GM18951 (cell line): ENCODE data around the gene ADH1A.

ENCODE experiments used
- POLR2A ChIP-seq: IDR thresholded peaks from 4 replicates; pipeline ENCODE4 v1.6.1; 2011; ENCODE audit warnings: mild to moderate bottlenecking; ENCODE audit not compliant: insufficient read length, insufficient read depth; ENCODE audit errors: extremely low read depth
- in situ Hi-C: fragments of 300-500 bp; cut with MboI; formaldehyde crosslinking; loops from one replicate; pipeline ENCODE4 v1.12.0; 2022; ENCODE audit warnings: low sequenced_read_pairs, mixed read lengths, inconsistent platforms; ENCODE audit not compliant: unreplicated experiment

Gene ADH1A

GRCh38 chr4:99314211-99314610 is 23.4 kb upstream of the ADH1A start:
- in situ Hi-C loops = no loop called here
- no peak for TF ChIP-seq POLR2A

GRCh38 chr4:99310389-99310788 is 19.6 kb upstream of the ADH1A start:
- in situ Hi-C loops = no loop called here
- TF ChIP-seq POLR2A = no peak

- in situ Hi-C loops = no loop called here
- TF ChIP-seq POLR2A = no peak
Observed at GRCh38 chr4:99305638-99306400, 15.0 kb upstream of the ADH1A start.

- no peak for TF ChIP-seq POLR2A
- in situ Hi-C loops = no loop called here
Observed at GRCh38 chr4:99301376-99302164, 10.8 kb upstream of the ADH1A start.

GRCh38 chr4:99300934-99301333 is 10.1 kb upstream of the ADH1A start:
- no peak for TF ChIP-seq POLR2A
- in situ Hi-C loops = no loop called here

GRCh38 chr4:99293357-99293756 is 2.6 kb upstream of the ADH1A start:
- in situ Hi-C loops = no loop called here
- no peak for TF ChIP-seq POLR2A

- in situ Hi-C loops = no loop called here
- no peak for TF ChIP-seq POLR2A
Observed at GRCh38 chr4:99285387-99285786, 5.4 kb downstream of the ADH1A start.

GRCh38 chr4:99282731-99283130 is 8.1 kb downstream of the ADH1A start:
- TF ChIP-seq POLR2A = no peak
- in situ Hi-C loops = no loop called here

- TF ChIP-seq POLR2A = no peak
- in situ Hi-C loops = no loop called here
Observed at GRCh38 chr4:99281261-99281660, 9.5 kb downstream of the ADH1A start.

- TF ChIP-seq POLR2A = no peak
- in situ Hi-C loops = no loop called here
Observed at GRCh38 chr4:99276417-99276816, 14.4 kb downstream of the ADH1A start.

GRCh38 chr4:99275885-99276284 is 14.9 kb downstream of the ADH1A start:
- in situ Hi-C loops = no loop called here

GRCh38 chr4:99275050-99275449 is 15.7 kb downstream of the ADH1A start:
- no peak for TF ChIP-seq POLR2A
- in situ Hi-C loops = no loop called here

More at GRCh38 chr4:99275885-99276284, 14.9 kb downstream of the ADH1A start:
- no peak for TF ChIP-seq POLR2A

GRCh38 chr4:99273704-99274103 is 17.1 kb downstream of the ADH1A start:
- in situ Hi-C loops = no loop called here
- TF ChIP-seq POLR2A = no peak

GRCh38 chr4:99264927-99265326 is 25.9 kb downstream of the ADH1A start:
- no peak for TF ChIP-seq POLR2A
- in situ Hi-C loops = no loop called here
